Activated CD8-positive, alpha-beta T cell treated with anti-CD3 and anti-CD28 coated beads for 36 hours (primary cell): ENCODE data around the gene MRPL53. TPM values are rescaled to one million over a fixed set of nuclear protein-coding genes. Genes with fewer than 3 reads are reported as not detected.

Experiments
- ATAC-seq: fragments of 200-7000 bp; cut with Tn5 transposase; one replicate; pipeline ENCODE4 v1.10.0; 2021; ENCODE audit warnings: mild to moderate bottlenecking, moderate library complexity
- CTCF ChIA-PET: fragments of 350-600 bp; sonication (Branson Sonifier 250); formaldehyde crosslinking; loops from one replicate; lab custom pipeline; 2021; ENCODE audit warnings: antibody characterized with exemption; lab: Charles Lee
- POLR2A ChIA-PET: fragments of 350-600 bp; sonication (Branson Sonifier 250); formaldehyde crosslinking; loops from one replicate; lab custom pipeline; 2021; ENCODE audit warnings: antibody characterized with exemption; lab: Charles Lee
- DNase-seq: peaks from one replicate; pipeline ENCODE4 v3.0.0-alpha.2; 2020
- H3K27ac Mint-ChIP-seq: one replicate; pipeline ENCODE4 v1.8.0; 2021; ENCODE audit warnings: mild to moderate bottlenecking, mixed read lengths
- H3K27me3 Mint-ChIP-seq: one replicate; pipeline ENCODE4 v1.8.0; 2021; ENCODE audit warnings: mixed read lengths
- H3K36me3 Mint-ChIP-seq: one replicate; pipeline ENCODE4 v1.8.0; 2021; ENCODE audit warnings: low read depth, mixed read lengths
- H3K4me1 Mint-ChIP-seq: one replicate; pipeline ENCODE4 v1.8.0; 2021; ENCODE audit warnings: low read depth, mixed read lengths
- H3K4me3 Mint-ChIP-seq: one replicate; pipeline ENCODE4 v1.8.0; 2021; ENCODE audit warnings: mild to moderate bottlenecking, moderate library complexity, mixed read lengths
- H3K9me3 Mint-ChIP-seq: one replicate; pipeline ENCODE4 v1.8.0; 2021; ENCODE audit warnings: mixed read lengths
- intact Hi-C: fragments of 100-400 bp; cut with micrococcal nuclease; formaldehyde crosslinking; loops from one replicate; pipeline ENCODE4 v1.10.0; 2022
- total RNA-seq, 2 experiments: library from RNA; stranded (reverse); gene quantifications; one replicate each; pipeline ENCODE4 v1.2.3, GENCODE V29; 2021
- TF ChIP-seq, protein P1 (sequence below): fragments of 200-600 bp; IDR thresholded peaks from one replicate; pipeline ENCODE4 v1.8.0; 2022; ENCODE audit warnings: antibody characterized with exemption, mild to moderate bottlenecking

MRPL53 gene
- total RNA-seq, 2 experiments from 2014 or later = 111 to 113 TPM

DNA sequence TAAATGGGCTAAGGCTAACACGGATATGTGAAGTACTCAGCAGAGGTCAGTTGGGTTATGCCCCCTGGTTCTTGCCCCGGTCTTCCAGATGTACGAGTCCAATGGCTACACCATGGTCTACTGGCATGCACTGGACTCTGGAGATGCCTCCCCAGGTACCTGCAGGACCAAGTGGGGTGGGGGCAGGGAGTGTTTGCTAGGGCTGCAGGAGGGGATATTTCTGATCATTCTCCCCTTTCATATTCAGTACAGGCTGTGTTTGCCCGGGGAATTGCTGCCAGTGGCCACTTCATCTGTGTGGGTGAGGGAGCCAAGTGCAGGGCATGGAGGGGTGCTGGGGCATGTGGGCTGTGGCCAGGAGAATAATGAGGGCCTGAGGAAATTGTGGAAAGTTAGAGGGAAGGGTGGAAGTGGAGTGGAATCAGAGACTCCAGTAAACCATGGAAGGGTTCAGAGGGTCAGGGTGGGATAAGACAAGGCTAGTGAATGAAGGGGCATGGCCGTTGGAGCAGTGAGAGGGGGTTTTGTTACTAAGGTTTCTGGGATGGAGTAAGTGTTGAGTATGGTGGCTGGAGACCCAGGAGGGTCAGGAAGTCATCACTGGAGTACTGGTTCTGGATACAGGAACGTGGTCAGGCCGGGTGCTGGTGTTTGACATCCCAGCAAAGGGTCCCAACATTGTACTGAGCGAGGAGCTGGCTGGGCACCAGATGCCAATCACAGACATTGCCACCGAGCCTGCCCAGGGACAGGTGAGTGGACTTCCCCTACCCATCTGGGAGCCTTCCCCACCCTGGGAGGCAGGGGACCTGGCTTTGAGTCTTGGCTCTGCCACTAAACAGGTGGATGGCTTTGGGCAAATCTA lies 49.0 kb downstream of the MRPL53 start:
- TF ChIP-seq, protein P1, sequence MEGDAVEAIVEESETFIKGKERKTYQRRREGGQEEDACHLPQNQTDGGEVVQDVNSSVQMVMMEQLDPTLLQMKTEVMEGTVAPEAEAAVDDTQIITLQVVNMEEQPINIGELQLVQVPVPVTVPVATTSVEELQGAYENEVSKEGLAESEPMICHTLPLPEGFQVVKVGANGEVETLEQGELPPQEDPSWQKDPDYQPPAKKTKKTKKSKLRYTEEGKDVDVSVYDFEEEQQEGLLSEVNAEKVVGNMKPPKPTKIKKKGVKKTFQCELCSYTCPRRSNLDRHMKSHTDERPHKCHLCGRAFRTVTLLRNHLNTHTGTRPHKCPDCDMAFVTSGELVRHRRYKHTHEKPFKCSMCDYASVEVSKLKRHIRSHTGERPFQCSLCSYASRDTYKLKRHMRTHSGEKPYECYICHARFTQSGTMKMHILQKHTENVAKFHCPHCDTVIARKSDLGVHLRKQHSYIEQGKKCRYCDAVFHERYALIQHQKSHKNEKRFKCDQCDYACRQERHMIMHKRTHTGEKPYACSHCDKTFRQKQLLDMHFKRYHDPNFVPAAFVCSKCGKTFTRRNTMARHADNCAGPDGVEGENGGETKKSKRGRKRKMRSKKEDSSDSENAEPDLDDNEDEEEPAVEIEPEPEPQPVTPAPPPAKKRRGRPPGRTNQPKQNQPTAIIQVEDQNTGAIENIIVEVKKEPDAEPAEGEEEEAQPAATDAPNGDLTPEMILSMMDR = no peak
- ATAC-seq = no peak
- no peaks in the 10 kb centered on the region for H3K27me3 Mint-ChIP-seq
- no peaks in the 10 kb centered on the region for H3K9me3 Mint-ChIP-seq
- intact Hi-C loops = no loop called here
- CTCF ChIA-PET = interaction anchor here (0.7 to 1.0 kb wide), 2 partner anchors 8 to 32 kb away, joined by 3 to 4 read pairs; no protein-coding TSS in a partner anchor
- peak overlapping the region; percentile 97 for H3K4me3 Mint-ChIP-seq
- peaks cover 20% of the 10 kb centered on the region for H3K36me3 Mint-ChIP-seq
- peaks cover 18% of the 10 kb centered on the region for H3K4me1 Mint-ChIP-seq
- POLR2A ChIA-PET = interaction anchor here (0.6 to 1.1 kb wide), 2 partner anchors 31 to 203 kb away, joined by 3 to 5 read pairs; partner anchors contain the start of gene INO80B
- no peak overlapping the region for H3K27ac Mint-ChIP-seq
- no peak for DNase-seq

Other genes starting within 250 kb of the MRPL53 start
- gene SLC4A5, start 129.3 kb downstream of the MRPL53 start, total RNA-seq = 1 to 10 TPM; 1.8 to 2.0 TPM
- 10 to 100 TPM; 67.3 to 81.4 TPM for gene DCTN1, start 92.4 kb downstream of the MRPL53 start, total RNA-seq
- 1 to 10 TPM; 2.6 to 3.9 TPM for gene C2orf81, start 51.1 kb downstream of the MRPL53 start, total RNA-seq
- gene WDR54, start 51.0 kb downstream of the MRPL53 start, total RNA-seq = 100 to 1,000 TPM; 129 to 132 TPM
- 1 to 10 TPM; 1.2 to 1.6 TPM for gene RTKN, start 30.7 kb downstream of the MRPL53 start, total RNA-seq
- 10 to 100 TPM; 23.9 to 24.2 TPM for gene INO80B, start 17.6 kb downstream of the MRPL53 start, total RNA-seq
- gene WBP1, start 14.2 kb downstream of the MRPL53 start, total RNA-seq = 10 to 100 TPM; 20.3 to 23.0 TPM
- 10 to 100 TPM; 50.8 to 53.1 TPM for gene MOGS, start 7.3 kb downstream of the MRPL53 start, total RNA-seq
- gene CCDC142, start 10.3 kb upstream of the MRPL53 start, total RNA-seq = 10 to 100 TPM in 1 of 2 experiments, 1 to 10 TPM in 1; 7.2 to 10.3 TPM
- gene TTC31, start 10.4 kb upstream of the MRPL53 start, total RNA-seq = 10 to 100 TPM; 20.3 to 21.9 TPM
- under 1 TPM; 0.36 to 0.43 TPM for gene LBX2, start 26.9 kb upstream of the MRPL53 start, total RNA-seq
- 10 to 100 TPM; 16.1 to 21.1 TPM for gene PCGF1, start 35.0 kb upstream of the MRPL53 start, total RNA-seq
- gene TLX2, start 41.8 kb upstream of the MRPL53 start, total RNA-seq = under 1 TPM in 1 of 2 experiments, not detected in 1; 0.16 TPM
- gene DQX1, start 53.6 kb upstream of the MRPL53 start, total RNA-seq = under 1 TPM; 0.50 to 0.96 TPM
- gene AUP1, start 57.0 kb upstream of the MRPL53 start, total RNA-seq = 10 to 100 TPM; 90.8 to 92.7 TPM
- gene HTRA2, start 57.3 kb upstream of the MRPL53 start, total RNA-seq = 10 to 100 TPM; 42.0 to 45.0 TPM
- under 1 TPM; 0.38 to 0.60 TPM for gene LOXL3, start 81.3 kb upstream of the MRPL53 start, total RNA-seq
- 10 to 100 TPM; 15.0 to 16.6 TPM for gene DOK1, start 82.0 kb upstream of the MRPL53 start, total RNA-seq
- gene M1AP, start 175.7 kb upstream of the MRPL53 start, total RNA-seq = not detected
- 1 to 10 TPM; 3.1 to 4.2 TPM for gene SEMA4F, start 181.6 kb upstream of the MRPL53 start, total RNA-seq